CD14-positive monocyte (primary cell): Measurements from ENCODE around the gene NBPF6. TPM values are rescaled to one million over a fixed set of nuclear protein-coding genes. Genes with fewer than 3 reads are reported as not detected.
"Not testable (repeated sequence)": the region's sequence is repeated elsewhere in the genome, so short reads cannot be mapped to it uniquely, and the experiment has no call there.

Source experiments
- DNase-seq, 3 donors: peaks; one replicate each; pipeline ENCODE4 v3.0.0-alpha.2; 2011 to 2022
- H2AFZ ChIP-seq: 2 replicates; pipeline ENCODE4 v1.6.0; 2012; ENCODE audit warnings: mild to moderate bottlenecking, low read depth, low read length, inconsistent platforms; ENCODE audit not compliant: insufficient read depth, poor library complexity, severe bottlenecking
- H3K27ac ChIP-seq, 2 donors: 1 replicate in 1 of 2; 2 replicates in 1 of 2; pipeline ENCODE4 v1.5.1; 2012 to 2013; ENCODE audit warnings: low read length in 2 of 2, control low read depth in 1 of 2, inconsistent platforms in 1 of 2, low read depth in 1 of 2, mild to moderate bottlenecking in 1 of 2
- H3K27me3 ChIP-seq, 2 donors: one replicate each; pipeline versions ENCODE4 v1.6.0 to v1.6.1; 2011 to 2013; ENCODE audit warnings: low read length in 2 of 2; ENCODE audit not compliant: control insufficient read depth in 2 of 2, insufficient read depth in 2 of 2
- H3K36me3 ChIP-seq, 2 donors: replicated peaks in 1 of 2; 1 replicate in 1 of 2; 2 replicates in 1 of 2; pipeline versions ENCODE4 v1.5.1 to v1.6.1; 2012 to 2013; ENCODE audit warnings: low read length in 2 of 2, control low read depth in 1 of 2, inconsistent platforms in 1 of 2, mild to moderate bottlenecking in 1 of 2; ENCODE audit not compliant: insufficient read depth in 2 of 2, control insufficient read depth in 1 of 2
- H3K4me1 ChIP-seq, 2 donors: 1 replicate in 1 of 2; 2 replicates in 1 of 2; pipeline versions ENCODE4 v1.5.1 to v1.6.1; 2012 to 2013; ENCODE audit warnings: low read length in 2 of 2, control low read depth in 1 of 2, inconsistent platforms in 1 of 2, mild to moderate bottlenecking in 1 of 2, moderate library complexity in 1 of 2; ENCODE audit not compliant: insufficient read depth in 2 of 2, control insufficient read depth in 1 of 2
- H3K4me2 ChIP-seq: replicated peaks from 2 replicates; pipeline ENCODE3; 2012; ENCODE audit warnings: low read length, moderate library complexity, mild to moderate bottlenecking; ENCODE audit not compliant: poor library complexity, severe bottlenecking; ENCODE audit errors: extremely low read depth
- H3K4me3 ChIP-seq, 3 experiments: fragments of 200-600 bp in 1 of 3; sonication (generic) in 1 of 3; replicated peaks in 1 of 3; 1 replicate in 2 of 3; 2 replicates in 1 of 3; pipeline ENCODE4 v1.5.1; 2011 to 2013; ENCODE audit warnings: low read length in 3 of 3, mild to moderate bottlenecking in 3 of 3, control low read depth in 2 of 3, low read depth in 2 of 3, inconsistent platforms in 1 of 3, moderate library complexity in 1 of 3
- H3K79me2 ChIP-seq: 2 replicates; pipeline ENCODE4 v1.6.0; 2012; ENCODE audit warnings: mild to moderate bottlenecking, control low read depth, inconsistent platforms, low read length, moderate library complexity; ENCODE audit not compliant: insufficient read depth
- H3K9ac ChIP-seq: 2 replicates; pipeline ENCODE4 v1.6.0; 2017; ENCODE audit warnings: low read length, mild to moderate bottlenecking; ENCODE audit not compliant: insufficient read depth, poor library complexity, severe bottlenecking
- H3K9me3 ChIP-seq, 2 donors: replicated peaks in 1 of 2; 1 replicate in 1 of 2; 2 replicates in 1 of 2; pipeline versions ENCODE4 v1.5.1 to v1.6.1; 2012 to 2013; ENCODE audit warnings: low read length in 2 of 2, control low read depth in 1 of 2; ENCODE audit not compliant: control insufficient read depth in 1 of 2, insufficient read depth in 1 of 2
- H4K20me1 ChIP-seq: 2 replicates; pipeline ENCODE4 v1.6.0; 2012; ENCODE audit warnings: mild to moderate bottlenecking, low read length, control low read depth, moderate library complexity; ENCODE audit not compliant: insufficient read depth
- H3K27ac Mint-ChIP-seq, 7 donors: one replicate each; pipeline ENCODE4 v1.8.0; 2020; ENCODE audit warnings: mild to moderate bottlenecking in 7 of 7, mixed read lengths in 7 of 7, moderate library complexity in 6 of 7, inconsistent platforms in 2 of 7
- H3K27me3 Mint-ChIP-seq, 3 donors: one replicate each; pipeline ENCODE4 v1.8.0; 2021 to 2022; ENCODE audit warnings: low read depth in 3 of 3, mild to moderate bottlenecking in 3 of 3, mixed read lengths in 3 of 3, moderate library complexity in 3 of 3, inconsistent platforms in 1 of 3
- H3K36me3 Mint-ChIP-seq, 2 donors: one replicate each; pipeline ENCODE4 v1.8.0; 2020; ENCODE audit warnings: mixed read lengths in 2 of 2, inconsistent platforms in 1 of 2, mild to moderate bottlenecking in 1 of 2
- H3K4me1 Mint-ChIP-seq: one replicate; pipeline ENCODE4 v1.8.0; 2020; ENCODE audit warnings: mild to moderate bottlenecking, mixed read lengths
- H3K4me3 Mint-ChIP-seq, 2 donors: one replicate each; pipeline ENCODE4 v1.8.0; 2020; ENCODE audit warnings: mild to moderate bottlenecking in 2 of 2, mixed read lengths in 2 of 2, moderate library complexity in 1 of 2
- H3K9me3 Mint-ChIP-seq, 7 donors: one replicate each; pipeline ENCODE4 v1.8.0; 2020 to 2022; ENCODE audit warnings: mixed read lengths in 7 of 7, mild to moderate bottlenecking in 6 of 7, moderate library complexity in 6 of 7, inconsistent platforms in 2 of 7
- CTCF ChIP-seq: fragments of 200-600 bp; IDR thresholded peaks from one replicate; pipeline ENCODE4 v1.8.0; 2022; ENCODE audit warnings: antibody characterized with exemption, mild to moderate bottlenecking
- WGBS: methylation state at CpG from one replicate; pipeline ENCODE4 v1.1.5; 2013; ENCODE audit warnings: missing lambda C conversion rate; ENCODE audit not compliant: insufficient coverage; 5-methylcytosine and 5-hydroxymethylcytosine counted together
- intact Hi-C, 2 donors: fragments of 100-400 bp; cut with micrococcal nuclease; formaldehyde crosslinking; loops; one replicate each; pipeline versions ENCODE4 v1.15.0 to v1.15.1; 2023
- polyA plus RNA-seq, 3 donors: library from polyadenylated mRNA; depleted of rRNA in 1 of 3; unstranded in 2 of 3; stranded (reverse) in 1 of 3; fragments of 300-500 nt in 2 of 3; fragments of >200 nt in 1 of 3; fragmentation: Illumina TruSeq in 2 of 3; gene quantifications; 1 replicate in 2 of 3; 2 replicates in 1 of 3; pipeline ENCODE4 v1.2.3, GENCODE V29; 2012 to 2021

Gene NBPF6
- polyA plus RNA-seq, 3 donors = not detected

- Histone ChIP-seq H3K27me3 (peaks cover 18 to 26% of the 10 kb centered on the region in 2 donors), H3K9me3 (no peaks in the 10 kb centered on the region), H4K20me1 (no peaks in the 10 kb centered on the region), H3K4me3 (no peak overlapping the region), H2AFZ (no peak overlapping the region), H3K27ac (no peak overlapping the region), H3K4me2 (no peak overlapping the region), H3K9ac (no peak overlapping the region), H3K4me1 (no peaks in the 10 kb centered on the region), H3K36me3 (no peaks in the 10 kb centered on the region), H3K79me2 (no peaks in the 10 kb centered on the region)
- H3K4me3 Mint-ChIP-seq = no peak overlapping the region
- peaks cover 8 to 15% (median 14%) of the 10 kb centered on the region in 3 donors for H3K27me3 Mint-ChIP-seq
- H3K9me3 Mint-ChIP-seq = peaks cover 0 to 1% (median 0%) of the 10 kb centered on the region in 7 donors
- intact Hi-C loops = loop anchor here (1.0 to 5.0 kb wide), 4 partner anchors 48 to 130 kb away; partner anchors contain the start of gene EEIG2 (in 1 of the 2)
- DNase-seq = no peak
- H3K4me1 Mint-ChIP-seq = peaks cover under 1% of the 10 kb centered on the region
- H3K27ac Mint-ChIP-seq = no peak overlapping the region
- no peak for TF ChIP-seq CTCF
- no CpG with 5 or more reads among the region's 2 CpGs for WGBS
- no peaks in the 10 kb centered on the region for H3K36me3 Mint-ChIP-seq
These were observed 62.9 kb downstream of the NBPF6 start for GRCh38 chr1:108513044-108513415.

- H3K27ac Mint-ChIP-seq, H3K9me3 ChIP-seq, H3K9ac ChIP-seq, H3K4me3 Mint-ChIP-seq, H3K4me1 ChIP-seq, H3K27ac ChIP-seq, H3K4me1 Mint-ChIP-seq, H3K4me2 ChIP-seq, H3K9me3 Mint-ChIP-seq, H2AFZ ChIP-seq, H4K20me1 ChIP-seq, H3K36me3 ChIP-seq, H3K4me3 ChIP-seq, H3K36me3 Mint-ChIP-seq, H3K79me2 ChIP-seq, DNase-seq: not testable (repeated sequence)
- intact Hi-C loops = loop anchor here (1.0 to 5.0 kb wide), 4 partner anchors 47 to 129 kb away; partner anchors contain the start of gene EEIG2 (in 1 of the 2)
- WGBS = no CpG with 5 or more reads among the region's 2 CpGs
- H3K27me3 ChIP-seq = peaks cover 12 to 21% of the 10 kb centered on the region in 2 donors
- peaks cover 6 to 14% (median 13%) of the 10 kb centered on the region in 3 donors for H3K27me3 Mint-ChIP-seq
These were observed 63.8 kb downstream of the NBPF6 start for GRCh38 chr1:108513914-108514313.

- no CpG with 5 or more reads among the region's 6 CpGs for WGBS
- H3K36me3 ChIP-seq, H3K9me3 Mint-ChIP-seq, DNase-seq, H3K4me3 Mint-ChIP-seq, H3K27me3 ChIP-seq, H3K4me2 ChIP-seq, H4K20me1 ChIP-seq, H3K27me3 Mint-ChIP-seq, H3K4me1 ChIP-seq, H3K27ac Mint-ChIP-seq, H3K27ac ChIP-seq, H2AFZ ChIP-seq, intact Hi-C loops, H3K79me2 ChIP-seq, H3K9ac ChIP-seq, H3K9me3 ChIP-seq, H3K4me1 Mint-ChIP-seq, H3K4me3 ChIP-seq, H3K36me3 Mint-ChIP-seq: not testable (repeated sequence)
These were observed 67.3 kb downstream of the NBPF6 start for GRCh38 chr1:108517301-108517897.
